Nephron (organoid): ENCODE data around the gene SMIM5.

Experiments
- H3K27ac Mint-ChIP-seq, 3 experiments: 2 replicates each; pipeline ENCODE4 v1.8.0; 2020; ENCODE audit warnings: mixed read lengths in 3 of 3, mild to moderate bottlenecking in 2 of 3, moderate library complexity in 1 of 3
- H3K27me3 Mint-ChIP-seq: 2 replicates; pipeline ENCODE4 v1.8.0; 2021; ENCODE audit warnings: low read depth, mild to moderate bottlenecking, moderate library complexity, mixed read lengths
- H3K36me3 Mint-ChIP-seq: 2 replicates; pipeline ENCODE4 v1.8.0; 2020; ENCODE audit warnings: low read depth, mixed read lengths
- H3K4me1 Mint-ChIP-seq: 2 replicates; pipeline ENCODE4 v1.8.0; 2020; ENCODE audit warnings: mixed read lengths
- H3K4me3 Mint-ChIP-seq, 3 experiments: 2 replicates each; pipeline ENCODE4 v1.8.0; 2020; ENCODE audit warnings: mild to moderate bottlenecking in 3 of 3, mixed read lengths in 3 of 3, moderate library complexity in 2 of 3
- H3K9me3 Mint-ChIP-seq: 2 replicates; pipeline ENCODE4 v1.8.0; 2020; ENCODE audit warnings: mixed read lengths
- TF ChIP-seq, protein P1 (sequence below), 3 experiments: fragments of 200-600 bp; sonication (generic); IDR thresholded peaks; one replicate each; pipeline ENCODE4 v1.5.0; 2021; ENCODE audit warnings: antibody characterized with exemption in 3 of 3; ENCODE audit not compliant: unreplicated experiment in 3 of 3

The SMIM5 gene

DNA sequence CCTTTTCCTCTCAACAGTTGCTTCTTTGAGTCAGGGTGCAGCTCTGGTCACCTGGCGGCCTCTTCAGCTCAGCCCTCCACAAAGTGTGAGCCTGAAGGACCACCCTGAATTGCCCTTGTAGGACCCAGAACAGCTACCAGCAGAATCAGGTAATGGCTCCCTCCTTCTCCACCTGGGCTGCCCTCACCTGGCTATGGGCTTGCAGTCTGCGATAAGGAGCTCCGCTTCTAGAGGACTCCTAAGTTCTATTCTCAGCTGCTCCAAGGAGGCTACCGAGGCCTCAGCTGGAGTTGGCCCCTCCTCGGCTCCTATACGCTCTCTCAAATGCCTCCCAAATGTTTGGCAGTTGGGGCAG lies 13.4 kb downstream of the SMIM5 start:
- Mint-ChIP-seq H3K27ac (peak overlapping the region; percentile 98 to 99 (median 98)), H3K27me3 (no peaks in the 10 kb centered on the region)

DNA sequence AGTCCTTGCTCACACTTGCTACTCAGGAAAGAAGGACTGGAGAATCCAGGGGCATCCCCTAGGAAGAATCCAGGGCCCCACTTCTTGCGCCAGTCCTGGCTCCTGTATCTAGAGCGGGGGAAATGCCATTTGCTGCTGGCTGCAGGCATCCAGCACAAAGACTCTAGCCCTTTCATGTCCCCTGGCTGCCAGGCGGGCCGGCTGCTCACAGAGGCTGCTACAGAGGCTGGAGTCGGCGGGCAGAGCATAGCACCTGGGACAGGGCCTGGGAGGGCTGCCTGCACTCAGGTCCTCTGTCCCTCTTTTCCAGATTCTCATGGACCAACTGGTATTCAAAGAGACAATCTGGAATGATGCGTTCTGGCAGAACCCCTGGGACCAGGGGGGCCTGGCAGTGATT lies 13.8 kb downstream of the SMIM5 start:
- Mint-ChIP-seq H3K4me1 (no peaks in the 10 kb centered on the region), H3K27ac (peak overlapping the region; percentile 98 to 99 (median 98)), H3K36me3 (peaks cover 22% of the 10 kb centered on the region), H3K27me3 (no peaks in the 10 kb centered on the region), H3K4me3 (no peak overlapping the region), H3K9me3 (no peaks in the 10 kb centered on the region)
- TF ChIP-seq, protein P1, sequence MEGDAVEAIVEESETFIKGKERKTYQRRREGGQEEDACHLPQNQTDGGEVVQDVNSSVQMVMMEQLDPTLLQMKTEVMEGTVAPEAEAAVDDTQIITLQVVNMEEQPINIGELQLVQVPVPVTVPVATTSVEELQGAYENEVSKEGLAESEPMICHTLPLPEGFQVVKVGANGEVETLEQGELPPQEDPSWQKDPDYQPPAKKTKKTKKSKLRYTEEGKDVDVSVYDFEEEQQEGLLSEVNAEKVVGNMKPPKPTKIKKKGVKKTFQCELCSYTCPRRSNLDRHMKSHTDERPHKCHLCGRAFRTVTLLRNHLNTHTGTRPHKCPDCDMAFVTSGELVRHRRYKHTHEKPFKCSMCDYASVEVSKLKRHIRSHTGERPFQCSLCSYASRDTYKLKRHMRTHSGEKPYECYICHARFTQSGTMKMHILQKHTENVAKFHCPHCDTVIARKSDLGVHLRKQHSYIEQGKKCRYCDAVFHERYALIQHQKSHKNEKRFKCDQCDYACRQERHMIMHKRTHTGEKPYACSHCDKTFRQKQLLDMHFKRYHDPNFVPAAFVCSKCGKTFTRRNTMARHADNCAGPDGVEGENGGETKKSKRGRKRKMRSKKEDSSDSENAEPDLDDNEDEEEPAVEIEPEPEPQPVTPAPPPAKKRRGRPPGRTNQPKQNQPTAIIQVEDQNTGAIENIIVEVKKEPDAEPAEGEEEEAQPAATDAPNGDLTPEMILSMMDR (IDR thresholded peaks at IDR 0.05; ENCODE audit: unreplicated experiment in 3 of 3): no peak

More for the DNA sequence above, 13.4 kb downstream of the SMIM5 start:
- Mint-ChIP-seq H3K4me3 (no peak overlapping the region), H3K4me1 (no peaks in the 10 kb centered on the region), H3K9me3 (no peaks in the 10 kb centered on the region), H3K36me3 (peaks cover 22% of the 10 kb centered on the region)
- TF ChIP-seq, protein P1 (IDR thresholded peaks at IDR 0.05; ENCODE audit: unreplicated experiment in 3 of 3): no peak

DNA sequence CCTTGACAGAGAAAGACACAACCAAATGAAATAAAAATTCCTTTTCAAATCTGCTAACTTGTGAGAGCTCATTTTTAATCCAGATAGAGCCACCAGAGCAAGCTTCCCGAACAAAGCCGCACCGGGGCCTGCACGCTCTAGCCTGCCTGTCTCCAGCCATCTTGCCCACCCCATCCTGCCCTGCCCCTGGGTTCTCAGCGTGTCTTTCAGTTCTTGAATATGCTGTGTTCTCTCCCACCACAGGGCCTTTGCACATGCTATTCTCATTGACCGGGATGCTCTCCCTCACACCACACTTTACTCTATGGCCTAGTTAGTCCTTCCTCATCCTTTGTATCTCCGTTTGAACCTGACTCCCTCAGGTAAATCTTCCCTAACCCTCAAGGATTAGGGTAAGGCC lies 14.7 kb downstream of the SMIM5 start:
- no peaks in the 10 kb centered on the region for H3K9me3 Mint-ChIP-seq
- peaks cover 27% of the 10 kb centered on the region for H3K36me3 Mint-ChIP-seq
- no peaks in the 10 kb centered on the region for H3K27me3 Mint-ChIP-seq
- no peaks in the 10 kb centered on the region for H3K4me1 Mint-ChIP-seq
- TF ChIP-seq, protein P1 (IDR thresholded peaks at IDR 0.05; ENCODE audit: unreplicated experiment in 3 of 3): no peak
- H3K27ac Mint-ChIP-seq: peak overlapping the region in 1 of 3 experiments; percentile 12
- no peak overlapping the region for H3K4me3 Mint-ChIP-seq

DNA sequence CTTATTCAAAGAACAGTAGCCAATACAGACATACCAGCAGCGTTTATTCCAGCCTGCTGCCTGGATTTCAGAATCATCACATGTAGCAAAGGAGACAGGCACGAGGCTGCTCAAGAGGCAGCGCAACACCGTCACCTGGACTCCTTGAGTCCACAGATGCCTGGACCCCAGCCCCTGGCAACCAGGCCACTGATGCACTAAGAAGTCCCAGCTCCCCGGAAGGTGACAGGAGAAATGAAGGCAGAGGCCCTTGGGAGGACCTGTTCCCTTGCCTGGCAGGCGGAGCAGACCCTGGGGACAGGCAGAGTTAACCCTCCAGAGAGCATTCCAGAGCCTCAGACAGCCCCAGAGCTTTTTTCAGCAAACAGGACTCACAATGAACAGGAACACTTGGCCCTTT lies 16.5 kb downstream of the SMIM5 start:
- no peaks in the 10 kb centered on the region for H3K4me1 Mint-ChIP-seq
- H3K4me3 Mint-ChIP-seq: no peak overlapping the region
- TF ChIP-seq, protein P1 (IDR thresholded peaks at IDR 0.05; ENCODE audit: unreplicated experiment in 3 of 3): no peak
- H3K27me3 Mint-ChIP-seq: no peaks in the 10 kb centered on the region
- no peak overlapping the region for H3K27ac Mint-ChIP-seq
- no peaks in the 10 kb centered on the region for H3K9me3 Mint-ChIP-seq
- peaks cover 37% of the 10 kb centered on the region for H3K36me3 Mint-ChIP-seq

DNA sequence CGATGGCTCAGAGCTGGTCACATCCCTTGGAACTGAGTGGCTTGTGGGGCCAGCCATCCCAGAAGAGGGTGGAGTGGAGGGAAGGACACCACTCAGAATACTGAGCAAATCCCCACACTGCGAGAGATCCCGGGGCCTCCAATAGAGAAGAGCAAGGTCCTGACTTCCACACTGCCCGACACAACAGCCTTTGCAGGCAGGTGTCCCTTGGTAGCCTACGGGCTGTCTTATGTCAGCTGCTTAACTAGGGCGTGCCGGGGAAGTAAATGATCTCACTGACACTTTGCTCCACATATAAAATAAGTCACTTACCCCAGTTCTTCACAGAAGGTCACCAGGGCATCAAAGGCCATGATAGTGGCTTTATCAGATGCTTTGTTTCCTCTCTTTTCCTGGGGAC lies 17.6 kb downstream of the SMIM5 start:
- H3K27ac Mint-ChIP-seq: no peak overlapping the region
- no peaks in the 10 kb centered on the region for H3K27me3 Mint-ChIP-seq
- H3K4me3 Mint-ChIP-seq: no peak overlapping the region
- no peaks in the 10 kb centered on the region for H3K9me3 Mint-ChIP-seq
- H3K4me1 Mint-ChIP-seq: no peaks in the 10 kb centered on the region
- peaks cover 37% of the 10 kb centered on the region for H3K36me3 Mint-ChIP-seq
- TF ChIP-seq, protein P1 (IDR thresholded peaks at IDR 0.05; ENCODE audit: unreplicated experiment in 3 of 3): no peak

DNA sequence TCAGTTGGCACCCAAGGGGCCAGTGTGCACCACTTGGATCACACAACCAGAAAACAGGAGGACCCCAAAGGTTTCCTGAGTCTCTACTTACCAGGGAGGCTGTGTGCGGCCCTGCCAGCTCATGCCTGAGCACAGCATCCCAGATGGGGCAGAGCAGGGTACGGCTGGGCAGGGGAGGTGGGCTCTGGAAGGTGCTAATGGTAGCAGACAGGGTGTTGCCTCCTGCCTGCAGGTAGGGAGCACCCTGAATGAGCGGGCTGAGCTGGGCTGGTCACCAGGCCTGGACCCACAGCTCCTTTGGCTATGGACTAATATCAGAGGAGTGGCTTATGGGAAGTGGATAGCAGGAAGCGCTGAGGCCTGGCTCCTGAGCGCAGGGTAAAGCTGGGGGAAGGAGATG lies 19.1 kb downstream of the SMIM5 start:
- TF ChIP-seq, protein P1 (IDR thresholded peaks at IDR 0.05; ENCODE audit: unreplicated experiment in 3 of 3): no peak
- no peaks in the 10 kb centered on the region for H3K9me3 Mint-ChIP-seq
- H3K36me3 Mint-ChIP-seq: peaks cover 43% of the 10 kb centered on the region
- H3K4me1 Mint-ChIP-seq: no peaks in the 10 kb centered on the region
- H3K27ac Mint-ChIP-seq: no peak overlapping the region
- no peaks in the 10 kb centered on the region for H3K27me3 Mint-ChIP-seq
- no peak overlapping the region for H3K4me3 Mint-ChIP-seq
